ENCODE measurements around the gene UGGT2.
A peak's percentile ranks its signal among the peaks of the same experiment; 100 is the strongest.

UGGT2 gene

DNA sequence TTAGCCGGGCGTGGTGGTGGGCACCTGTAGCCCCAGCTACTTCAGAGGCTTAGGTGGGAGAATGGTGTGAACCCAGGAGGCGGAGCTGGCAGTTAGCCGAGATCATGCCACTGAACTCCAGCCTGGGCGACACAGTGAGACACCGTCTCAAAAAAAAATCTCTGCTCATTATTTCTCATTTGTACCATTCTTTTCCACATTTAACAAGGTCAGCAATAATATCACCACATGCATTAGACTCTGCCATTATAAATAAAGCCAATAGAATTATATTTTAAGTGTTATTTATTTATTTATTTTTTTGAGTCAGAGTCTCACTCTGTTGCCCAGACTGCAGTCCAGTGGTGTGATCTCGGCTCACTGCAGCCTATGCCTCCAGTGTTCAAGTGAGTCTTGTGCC lies 24.2 kb downstream of the UGGT2 start:
- TF ChIP-seq, protein P1, sequence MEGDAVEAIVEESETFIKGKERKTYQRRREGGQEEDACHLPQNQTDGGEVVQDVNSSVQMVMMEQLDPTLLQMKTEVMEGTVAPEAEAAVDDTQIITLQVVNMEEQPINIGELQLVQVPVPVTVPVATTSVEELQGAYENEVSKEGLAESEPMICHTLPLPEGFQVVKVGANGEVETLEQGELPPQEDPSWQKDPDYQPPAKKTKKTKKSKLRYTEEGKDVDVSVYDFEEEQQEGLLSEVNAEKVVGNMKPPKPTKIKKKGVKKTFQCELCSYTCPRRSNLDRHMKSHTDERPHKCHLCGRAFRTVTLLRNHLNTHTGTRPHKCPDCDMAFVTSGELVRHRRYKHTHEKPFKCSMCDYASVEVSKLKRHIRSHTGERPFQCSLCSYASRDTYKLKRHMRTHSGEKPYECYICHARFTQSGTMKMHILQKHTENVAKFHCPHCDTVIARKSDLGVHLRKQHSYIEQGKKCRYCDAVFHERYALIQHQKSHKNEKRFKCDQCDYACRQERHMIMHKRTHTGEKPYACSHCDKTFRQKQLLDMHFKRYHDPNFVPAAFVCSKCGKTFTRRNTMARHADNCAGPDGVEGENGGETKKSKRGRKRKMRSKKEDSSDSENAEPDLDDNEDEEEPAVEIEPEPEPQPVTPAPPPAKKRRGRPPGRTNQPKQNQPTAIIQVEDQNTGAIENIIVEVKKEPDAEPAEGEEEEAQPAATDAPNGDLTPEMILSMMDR (IDR thresholded peaks at IDR 0.05; ENCODE audit: insufficient read depth, low read depth, low read length, missing control alignments) = no peak
- no peak for DNase-seq (ENCODE audit: low read depth)
- H3K4me3 ChIP-seq (ENCODE audit: low read depth, low read length) = no peak overlapping the region

DNA sequence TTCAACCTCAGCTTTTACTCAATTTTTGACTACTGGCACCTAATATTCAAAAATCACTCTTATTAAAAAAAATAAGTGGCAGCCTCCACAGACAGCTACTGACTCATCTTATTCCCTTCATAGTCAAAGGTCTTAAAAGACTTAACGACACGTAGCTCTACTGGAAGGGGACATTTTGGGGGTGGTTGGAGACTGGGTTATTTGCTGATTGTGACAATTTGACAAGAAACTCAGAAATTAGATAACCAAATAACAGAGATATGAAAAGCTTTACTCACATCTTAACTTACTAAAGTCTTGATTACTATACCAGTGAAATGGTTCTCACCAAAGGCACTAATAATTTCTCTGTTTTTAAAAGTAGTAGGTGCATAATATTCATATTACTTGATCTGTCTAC lies 25.7 kb downstream of the UGGT2 start:
- DNase-seq (ENCODE audit: low read depth) = no peak

DNA sequence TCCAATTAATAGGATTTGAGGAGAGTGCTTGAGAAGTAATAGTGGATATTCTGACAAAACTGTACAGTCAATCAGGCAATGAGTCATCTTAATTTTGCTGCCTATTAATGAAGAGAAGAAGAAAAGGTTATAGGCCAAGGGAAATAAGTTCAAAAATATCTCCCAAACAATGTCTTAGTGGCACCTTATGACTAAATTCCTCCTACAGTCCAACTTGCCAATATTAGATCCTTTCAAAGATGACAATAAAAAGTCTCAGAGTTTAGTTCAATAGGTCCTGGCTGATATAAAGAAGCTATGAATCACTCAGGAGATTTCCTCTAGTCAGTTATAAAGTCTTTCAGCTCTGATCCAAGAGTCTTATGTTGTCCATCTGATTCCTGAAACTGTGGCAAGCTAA lies 27.9 kb downstream of the UGGT2 start:
- TF ChIP-seq, protein P1 (IDR thresholded peaks at IDR 0.05; ENCODE audit: insufficient read depth, low read depth, low read length, missing control alignments) = no peak
- no peak for DNase-seq (ENCODE audit: low read depth)

More for the DNA sequence above, 25.7 kb downstream of the UGGT2 start:
- H3K4me3 ChIP-seq (ENCODE audit: low read depth, low read length) = no peak overlapping the region
- TF ChIP-seq, protein P1 (IDR thresholded peaks at IDR 0.05; ENCODE audit: insufficient read depth, low read depth, low read length, missing control alignments) = no peak

DNA sequence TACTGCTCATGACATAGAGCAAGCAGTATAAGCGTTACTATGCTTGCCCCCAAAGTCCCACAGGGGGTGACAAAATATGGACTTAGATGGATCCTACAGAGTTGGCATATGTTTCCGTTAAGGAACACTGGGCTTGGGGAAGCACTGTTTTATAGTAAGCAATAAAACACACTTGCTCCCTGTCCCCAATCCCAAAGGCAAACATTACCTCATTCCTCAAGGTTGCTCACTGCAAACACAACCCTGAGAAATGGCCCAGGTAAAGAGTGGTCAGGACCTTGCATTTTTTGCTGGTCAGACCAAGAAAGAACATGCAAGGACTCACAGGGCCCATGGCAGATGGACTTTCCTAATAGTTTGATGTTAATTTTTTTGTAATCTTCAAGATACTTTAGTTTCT lies 32.3 kb downstream of the UGGT2 start:
- TF ChIP-seq, protein P1 (IDR thresholded peaks at IDR 0.05; ENCODE audit: insufficient read depth, low read depth, low read length, missing control alignments) = no peak
- H3K4me3 ChIP-seq (ENCODE audit: low read depth, low read length) = no peak overlapping the region
- no peak for DNase-seq (ENCODE audit: low read depth)

More for the DNA sequence above, 27.9 kb downstream of the UGGT2 start:
- H3K4me3 ChIP-seq (ENCODE audit: low read depth, low read length) = no peak overlapping the region

DNA sequence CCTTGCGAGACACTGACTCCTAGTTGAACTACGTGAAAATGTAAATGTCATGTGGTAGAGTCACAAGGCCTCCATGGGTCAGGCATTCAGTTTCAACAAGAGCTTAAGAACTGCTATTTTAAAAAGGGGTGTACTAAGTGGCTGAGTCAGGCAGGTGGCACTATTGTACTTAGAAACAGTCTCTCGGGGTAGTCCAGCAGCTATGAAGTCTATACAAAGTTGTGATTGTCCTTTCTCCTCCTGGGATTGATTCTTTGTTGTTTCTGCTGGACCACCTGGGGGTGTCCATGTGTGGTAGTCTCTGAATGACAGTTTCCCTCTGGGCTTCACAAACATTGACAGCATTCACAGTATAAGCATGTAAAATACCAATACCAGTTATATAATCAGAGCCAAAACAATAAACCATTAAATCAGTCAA lies 33.0 kb downstream of the UGGT2 start:
- TF ChIP-seq, protein P1 (IDR thresholded peaks at IDR 0.05; ENCODE audit: insufficient read depth, low read depth, low read length, missing control alignments) = peak; percentile 60
- H3K4me3 ChIP-seq (ENCODE audit: low read depth, low read length) = no peak overlapping the region

DNA sequence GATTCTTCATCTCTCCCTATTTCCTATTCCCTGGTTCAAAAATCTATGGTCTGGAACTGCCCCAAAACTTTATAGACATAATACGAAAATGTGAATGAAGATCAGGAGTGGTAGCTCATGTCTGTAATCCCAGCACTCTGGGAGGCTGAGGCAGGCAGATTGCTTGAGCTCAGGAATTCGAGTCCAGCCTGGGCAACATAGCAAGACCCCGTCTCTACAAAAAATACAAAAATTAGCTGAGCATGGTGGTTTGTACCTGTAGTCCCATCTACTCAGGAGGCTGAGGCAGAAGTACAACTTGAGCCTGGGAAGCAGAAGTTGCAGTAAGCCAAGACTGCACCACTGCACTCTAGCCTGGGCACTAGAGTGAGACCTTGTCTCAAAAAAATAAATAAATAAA lies 35.1 kb downstream of the UGGT2 start:
- TF ChIP-seq, protein P1 (IDR thresholded peaks at IDR 0.05; ENCODE audit: insufficient read depth, low read depth, low read length, missing control alignments) = no peak
- no peak for DNase-seq (ENCODE audit: low read depth)
- H3K4me3 ChIP-seq (ENCODE audit: low read depth, low read length) = no peak overlapping the region

More for the DNA sequence above, 33.0 kb downstream of the UGGT2 start:
- DNase-seq (ENCODE audit: low read depth) = peak; percentile 72

DNA sequence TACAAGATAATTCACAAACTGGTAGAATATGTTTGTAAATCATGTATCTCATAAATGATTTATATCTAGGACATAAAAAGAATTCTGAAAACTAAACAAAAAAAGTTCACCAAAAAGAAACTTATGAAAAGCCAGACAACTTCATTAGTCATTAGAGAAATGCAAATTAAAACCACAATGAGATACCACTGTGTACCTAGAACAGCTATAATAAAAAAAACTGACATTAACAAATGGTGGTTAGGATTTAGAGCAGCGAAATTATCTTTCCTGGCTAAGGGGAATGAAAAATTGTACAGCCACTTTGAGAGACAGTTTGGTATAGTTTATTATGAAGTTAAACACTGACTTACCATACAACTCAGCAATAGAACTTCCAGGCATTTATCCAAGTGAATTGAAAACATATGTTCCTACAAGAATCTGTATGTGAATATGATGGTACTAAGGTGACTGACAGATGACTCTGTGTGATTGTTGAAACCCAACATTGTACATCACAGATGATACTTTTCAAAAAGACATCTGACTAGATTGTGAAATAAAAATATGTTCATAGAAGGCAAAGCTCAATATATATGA lies 41.8 kb downstream of the UGGT2 start:
- no peak overlapping the region for H3K4me3 ChIP-seq (ENCODE audit: low read depth, low read length)
- DNase-seq (ENCODE audit: low read depth) = no peak
- TF ChIP-seq, protein P1 (IDR thresholded peaks at IDR 0.05; ENCODE audit: insufficient read depth, low read depth, low read length, missing control alignments) = no peak

All from GM12865 (cell line).